ENCODE measurements around the gene PRKAG1.

The PRKAG1 gene

DNA sequence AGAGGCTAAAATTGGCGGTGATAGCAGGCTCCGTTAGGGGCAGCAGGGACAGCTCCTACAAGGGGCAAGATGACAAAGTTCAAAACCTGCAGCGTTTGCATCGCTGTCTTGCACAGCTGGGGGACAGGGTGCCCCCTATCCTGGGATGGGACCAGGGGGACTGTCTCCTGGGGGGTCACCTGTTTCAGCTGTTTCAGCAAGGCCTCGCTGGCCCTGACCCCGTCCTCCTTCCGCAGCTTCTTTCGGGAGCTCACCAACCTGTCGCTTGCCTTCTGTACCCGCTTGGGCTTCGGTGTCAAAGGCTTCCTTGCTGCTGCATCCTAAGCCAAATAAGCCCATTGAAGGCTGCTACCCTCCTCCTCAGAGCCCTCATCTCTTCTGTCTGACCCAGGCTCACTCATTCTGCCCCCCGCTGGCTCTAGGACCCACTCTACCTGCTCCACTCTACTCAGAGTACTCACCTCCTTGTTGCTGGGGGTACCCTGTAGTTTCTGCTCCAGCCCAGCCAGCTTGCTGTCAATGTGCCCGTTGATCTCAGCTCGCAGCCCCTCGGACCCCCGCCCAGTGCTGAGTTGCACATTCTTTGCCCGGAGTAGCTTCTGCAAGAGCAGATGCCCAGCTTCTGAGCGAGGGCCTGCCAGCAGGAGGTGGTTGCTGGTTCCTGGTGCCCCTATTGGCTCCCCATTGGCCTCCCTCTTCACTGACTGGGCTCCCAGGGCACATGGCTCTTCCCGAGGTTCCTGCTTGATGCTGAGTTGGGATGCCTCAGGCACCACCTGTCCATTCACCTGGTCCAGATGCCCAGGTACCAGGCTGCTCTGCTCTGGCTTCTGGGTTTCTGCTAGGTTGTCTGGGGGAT is 12.4 kb upstream of the PRKAG1 start:
- no peak for DNase-seq

DNA sequence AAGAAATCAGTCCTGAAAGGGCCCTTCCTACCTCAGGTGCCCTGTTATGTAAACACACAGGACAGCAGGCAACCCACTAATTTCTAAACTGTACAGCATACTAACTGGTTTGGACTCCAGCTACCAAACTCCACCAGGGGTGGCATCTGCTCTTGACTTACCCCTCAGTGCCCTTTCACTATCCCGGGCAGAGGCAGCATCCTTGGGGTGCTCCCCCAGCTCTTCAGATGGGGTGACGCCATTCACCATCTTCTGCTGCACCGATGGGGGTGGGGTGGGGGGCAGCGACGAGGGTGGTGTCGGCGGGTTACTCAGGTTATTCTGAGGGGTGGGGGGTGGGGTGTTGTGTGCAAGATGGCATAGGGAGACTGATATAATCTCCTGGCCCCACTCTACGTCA is 11.5 kb upstream of the PRKAG1 start:
- no peak for DNase-seq

DNA sequence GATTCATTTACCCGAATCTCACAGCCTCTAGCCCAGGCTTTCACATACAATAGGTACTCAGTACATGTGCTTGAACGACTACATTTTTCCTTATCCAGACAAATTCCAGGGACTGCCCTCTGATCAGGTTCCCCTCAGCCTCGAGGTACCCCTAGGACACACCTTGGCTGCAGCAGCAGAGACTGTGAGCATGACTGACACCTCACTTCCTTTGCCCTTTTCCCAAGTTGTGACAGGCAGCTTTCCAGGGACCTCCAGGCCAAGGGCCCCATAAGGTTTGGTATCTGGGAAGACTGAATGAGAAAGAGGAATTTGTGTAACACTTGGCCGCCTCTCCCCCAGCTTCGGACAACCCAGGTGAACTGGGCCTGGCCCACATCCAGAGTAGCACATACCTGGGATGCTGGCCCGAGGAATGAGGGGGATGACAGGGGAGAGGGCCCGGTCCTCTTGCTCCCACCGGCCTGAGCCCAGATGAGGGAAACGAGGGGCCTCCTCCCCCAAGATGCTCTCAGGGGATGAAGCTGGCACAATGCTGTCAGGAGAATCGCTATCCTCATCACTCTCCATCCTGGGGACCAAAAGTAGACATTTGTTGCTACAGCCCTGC is 10.2 kb upstream of the PRKAG1 start:
- DNase-seq = no peak

DNA sequence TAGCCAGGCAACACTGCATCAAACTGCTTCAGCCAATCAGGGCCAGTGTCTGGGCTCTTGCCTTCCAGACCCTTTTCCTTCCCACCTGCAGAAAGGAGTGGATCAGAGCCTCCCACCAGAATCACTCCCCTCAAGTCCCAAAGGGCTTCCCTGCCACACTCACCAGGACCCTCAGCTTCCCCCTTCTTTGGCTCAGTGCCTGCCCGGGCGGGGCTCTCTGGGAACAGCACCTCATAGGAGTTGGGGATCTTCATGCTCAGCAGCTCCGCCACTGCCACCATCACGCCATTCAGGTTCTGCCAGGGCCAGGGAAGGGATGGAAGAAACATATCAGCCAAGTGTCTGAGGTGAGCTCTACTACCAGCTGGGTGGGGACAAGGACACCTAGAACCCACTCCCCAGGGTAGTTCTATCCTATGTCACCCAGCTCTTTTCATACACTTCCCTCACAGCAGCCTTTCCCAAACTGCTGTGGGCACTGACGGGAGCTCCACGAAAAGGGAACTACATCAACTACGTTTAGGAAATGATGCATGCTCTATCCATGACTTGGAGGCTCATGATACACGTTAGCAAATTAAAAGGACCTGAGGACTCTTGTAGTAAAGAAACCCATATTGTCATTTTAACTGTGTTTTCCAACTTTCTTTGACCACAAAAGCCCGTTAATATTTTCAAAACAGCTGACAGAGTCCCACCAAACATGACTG is 9.4 kb upstream of the PRKAG1 start:
- DNase-seq = peak; percentile 40 to 57

DNA sequence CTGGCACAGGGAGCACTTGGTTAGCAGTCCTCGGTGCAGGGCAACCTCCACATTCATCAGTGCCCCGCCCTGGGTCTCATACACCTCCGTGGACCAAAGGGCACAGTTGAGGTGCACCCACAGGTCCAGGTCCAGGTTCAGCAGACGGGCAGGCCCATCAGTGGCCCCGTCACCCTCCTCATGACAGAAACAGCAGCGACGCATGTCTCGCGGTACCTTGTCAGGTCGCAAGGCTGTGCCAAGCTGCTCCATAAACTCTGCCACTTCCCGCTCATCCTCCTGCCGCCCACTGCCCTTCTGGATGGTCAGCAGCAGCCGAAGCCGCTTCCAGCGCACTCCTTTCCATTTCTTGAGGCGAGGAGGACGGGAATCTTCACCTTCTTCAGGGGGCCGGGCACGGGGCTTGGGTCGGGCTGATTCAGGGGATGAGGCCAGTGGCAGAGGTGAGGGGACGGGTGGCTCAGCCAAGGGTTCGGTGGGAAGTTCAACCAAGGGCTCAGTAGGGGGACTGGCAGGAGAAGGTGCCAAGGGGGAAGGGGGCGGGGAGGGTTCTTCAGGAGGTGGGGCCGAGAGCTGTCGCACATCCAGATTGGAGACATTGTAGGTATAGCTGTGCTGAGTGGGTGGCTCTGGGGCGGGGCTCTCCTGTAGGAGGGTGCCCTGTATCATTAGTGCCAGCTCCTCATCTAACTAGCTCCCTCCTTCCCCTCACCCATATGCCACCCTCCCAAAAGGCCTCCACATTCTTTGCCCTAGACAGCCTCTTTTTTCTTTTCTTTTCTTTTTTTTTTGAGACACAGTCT is 8.3 kb upstream of the PRKAG1 start:
- DNase-seq = no peak

DNA sequence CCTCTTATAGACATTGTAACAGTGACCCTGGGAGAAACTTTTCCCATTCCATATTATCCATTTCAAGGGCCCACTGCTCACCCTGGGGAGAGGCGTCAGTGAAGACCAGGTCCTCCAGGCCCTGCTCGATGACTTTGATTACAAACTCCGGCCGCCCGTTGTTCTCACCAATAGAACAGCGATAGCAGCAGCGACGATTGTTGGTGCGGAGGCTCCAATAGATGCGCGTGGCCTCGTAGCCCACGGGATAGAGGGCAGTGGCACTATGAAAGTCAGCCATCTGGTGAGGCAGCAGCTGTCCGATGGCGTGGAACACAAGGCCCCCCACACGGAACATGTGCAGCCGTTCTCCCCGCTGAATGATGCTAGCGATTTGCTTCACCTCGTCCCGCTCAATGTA is 7.5 kb upstream of the PRKAG1 start:
- no peak for DNase-seq

DNA sequence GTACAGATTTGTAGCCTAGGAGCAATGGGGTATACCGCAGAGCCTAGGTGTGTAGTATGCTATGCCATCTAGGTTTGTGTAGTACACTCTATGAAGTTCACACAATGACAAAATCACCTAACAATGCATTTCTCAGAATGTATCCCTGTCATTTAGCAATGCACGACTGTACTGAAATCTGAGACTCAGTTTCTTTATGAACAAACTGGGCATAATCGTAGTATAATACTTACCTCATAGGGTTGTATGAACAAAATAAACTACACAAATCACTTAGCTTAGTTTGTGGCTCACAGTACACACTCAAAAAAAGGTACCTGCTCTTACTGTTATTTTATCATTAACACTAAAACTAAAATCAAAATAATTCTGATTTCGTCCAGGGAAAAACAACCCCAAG is 6.9 kb upstream of the PRKAG1 start:
- DNase-seq = no peak

DNA sequence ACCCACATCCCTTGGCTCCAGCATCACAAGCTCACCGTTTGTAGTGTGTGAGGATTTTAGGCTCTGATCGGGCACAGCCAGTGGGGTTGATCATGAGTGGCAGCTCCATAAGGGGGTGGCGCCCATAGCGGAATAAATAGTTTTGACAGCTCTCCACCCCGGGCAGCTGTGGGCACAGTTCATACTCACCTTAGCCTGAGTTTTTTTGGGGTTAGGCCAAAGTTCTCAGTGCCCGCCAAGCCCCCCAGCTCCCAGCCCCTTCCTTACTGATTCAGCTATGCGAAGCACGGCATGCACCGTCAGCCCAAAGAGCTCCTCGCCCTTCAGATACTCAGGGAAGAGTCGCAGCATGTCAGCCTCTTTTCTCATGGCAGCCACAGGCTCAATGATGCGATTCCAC is 6.0 kb upstream of the PRKAG1 start:
- no peak for DNase-seq

DNA sequence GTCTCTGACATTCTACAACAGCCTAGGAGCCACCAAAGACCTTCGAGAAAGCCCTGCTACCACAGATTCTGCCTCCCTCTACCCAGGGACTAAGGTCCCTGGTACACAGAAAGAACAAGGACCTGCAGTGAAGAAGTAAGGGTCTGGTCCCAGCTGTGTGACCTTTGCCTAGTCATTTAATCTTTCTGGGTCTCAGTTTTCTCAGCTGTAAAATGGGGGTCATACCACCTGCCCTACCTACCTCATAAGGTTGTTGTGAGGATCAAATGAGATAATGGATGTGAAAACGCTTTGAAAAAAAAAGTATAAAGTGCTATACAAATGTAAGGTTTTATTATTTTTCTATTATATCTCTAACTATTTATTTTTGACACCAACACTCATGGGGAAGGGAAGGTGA is 5.2 kb upstream of the PRKAG1 start:
- DNase-seq = no peak

DNA sequence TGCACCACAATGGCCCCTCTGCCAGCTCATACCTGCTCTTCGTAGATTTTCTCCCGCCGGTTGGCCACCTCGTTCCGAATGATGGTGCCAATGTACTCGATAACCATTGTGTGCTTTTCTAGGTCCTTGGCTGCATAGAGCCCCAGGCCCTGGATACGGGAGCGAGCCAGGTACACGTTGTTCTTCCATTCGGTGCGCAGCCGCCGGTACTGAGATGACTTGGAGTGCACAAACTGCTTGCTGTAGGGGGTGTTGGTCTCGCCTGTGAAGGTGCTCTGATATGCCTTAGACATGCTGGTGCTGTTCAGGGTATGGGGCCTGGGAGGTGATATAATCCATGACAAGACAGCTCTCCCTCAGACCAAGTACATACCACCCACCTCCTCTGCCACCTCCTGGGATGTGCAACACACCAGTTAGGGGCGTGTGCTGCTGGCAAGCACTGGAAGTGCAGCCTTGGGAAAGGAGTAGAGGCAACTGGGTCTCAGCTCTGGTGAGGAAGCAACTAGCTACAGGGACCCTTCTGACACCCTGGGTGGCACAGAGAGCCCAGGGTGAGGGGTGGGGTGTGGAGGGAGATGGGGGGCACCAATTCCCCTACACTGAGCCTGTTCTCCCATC is 4.1 kb upstream of the PRKAG1 start:
- DNase-seq = no peak

DNA sequence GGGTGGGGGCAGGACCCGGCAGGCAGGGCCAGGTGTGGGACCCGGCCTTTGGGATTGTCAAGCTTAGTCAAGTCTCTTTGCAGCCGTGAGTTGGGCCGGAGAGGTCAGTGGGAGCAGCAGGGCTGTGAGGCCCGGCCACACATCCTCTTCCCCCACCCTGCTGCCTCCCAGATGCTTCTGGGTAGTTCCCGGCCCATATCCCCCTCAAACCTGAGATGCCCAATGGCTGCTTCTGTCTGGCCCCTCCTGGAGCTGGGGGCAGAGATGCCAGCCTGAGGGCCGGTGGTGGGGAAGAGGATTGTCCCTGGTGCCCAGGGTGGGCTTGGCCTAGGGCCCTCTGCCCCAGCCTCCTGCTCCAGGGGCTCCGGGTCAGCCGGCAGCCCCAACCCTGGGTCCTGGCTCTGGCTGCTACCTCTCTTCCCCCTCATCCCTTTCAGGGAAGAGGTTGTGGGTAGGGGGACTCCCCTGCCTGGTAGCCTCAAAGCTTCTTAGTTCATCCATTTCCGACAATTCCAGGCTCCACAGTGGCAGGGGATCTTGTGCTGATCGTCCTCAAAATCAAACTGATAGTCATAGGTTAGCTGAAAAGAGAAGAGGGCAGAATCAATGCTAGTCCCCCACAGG is 2.8 kb upstream of the PRKAG1 start:
- no peak for DNase-seq

DNA sequence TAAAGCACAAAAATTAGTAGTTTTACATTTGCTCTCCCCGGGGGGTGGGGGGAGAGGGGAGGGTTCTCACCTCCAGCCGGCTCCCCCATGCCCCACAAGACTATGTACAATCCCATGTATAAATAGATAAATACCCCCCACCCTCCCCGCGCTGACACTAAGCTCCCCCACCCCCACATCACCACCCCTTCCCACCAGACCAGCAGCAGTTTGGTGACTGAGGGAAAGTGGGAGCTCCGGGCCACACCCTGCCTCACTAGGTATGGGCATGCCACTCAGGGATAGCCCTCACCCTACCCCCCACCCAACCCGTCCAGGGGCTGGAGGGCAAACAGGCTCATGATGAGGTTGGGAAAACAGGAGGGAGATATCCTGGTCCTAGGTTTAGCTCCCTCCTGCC is 1.9 kb upstream of the PRKAG1 start:
- DNase-seq = no peak

DNA sequence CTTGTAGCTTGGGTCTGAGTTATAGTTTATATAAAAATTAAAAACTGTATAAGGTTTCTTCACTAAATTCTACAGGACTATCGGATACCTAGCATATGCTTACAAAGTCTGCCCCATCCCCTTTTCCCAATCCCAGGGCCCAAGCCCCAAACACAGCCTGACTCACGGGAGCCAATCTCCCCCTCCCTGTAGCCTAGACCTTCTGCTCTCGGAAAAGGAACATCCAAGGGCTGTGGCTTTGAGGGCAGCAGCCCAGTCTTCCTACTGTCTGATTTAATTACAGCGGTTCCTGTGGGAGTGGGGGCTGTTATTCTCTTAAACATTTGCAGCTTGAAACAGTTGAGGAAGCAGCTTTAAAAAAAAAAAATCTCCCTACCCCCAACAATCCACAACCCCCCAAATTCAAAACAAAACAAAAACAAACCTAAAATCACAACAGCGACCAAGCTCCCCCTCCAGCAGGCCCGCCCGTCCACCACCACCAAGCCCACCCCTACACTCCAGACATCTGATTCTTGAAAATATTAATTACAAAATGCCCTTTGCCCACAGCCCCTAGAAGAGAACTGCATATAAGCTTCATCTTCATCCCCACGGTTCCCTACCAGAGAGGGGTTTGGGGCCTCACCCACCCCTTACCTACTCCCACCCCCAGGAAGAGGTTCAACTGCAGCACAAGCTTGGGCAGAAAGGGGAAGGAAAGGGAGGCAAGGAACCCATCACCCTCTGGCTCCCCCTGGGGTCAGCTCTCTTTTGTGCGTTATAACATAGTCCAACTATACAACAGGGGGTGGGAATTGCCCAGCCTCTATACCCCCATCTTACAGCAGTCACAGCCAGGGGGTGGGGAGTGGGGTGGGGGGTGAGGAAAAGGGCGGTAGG is 1.1 kb upstream of the PRKAG1 start:
- peak; percentile 50 to 69 for DNase-seq

DNA sequence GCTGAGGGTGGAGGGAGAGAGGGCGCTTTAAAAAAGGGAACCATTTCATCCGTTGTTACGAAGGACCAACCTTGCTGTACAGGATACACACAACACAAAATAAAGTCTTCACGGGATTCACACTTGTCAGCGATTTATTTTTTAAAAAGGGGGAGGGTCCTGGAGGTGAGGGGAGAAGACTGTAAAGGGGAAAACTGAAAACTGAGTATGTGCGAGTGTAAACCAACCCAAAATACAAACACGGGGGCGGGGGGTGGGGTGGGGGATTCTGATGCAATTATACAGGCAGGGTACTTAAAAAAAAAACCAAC is 499 bp upstream of the PRKAG1 start:
- no peak for DNase-seq

DNA sequence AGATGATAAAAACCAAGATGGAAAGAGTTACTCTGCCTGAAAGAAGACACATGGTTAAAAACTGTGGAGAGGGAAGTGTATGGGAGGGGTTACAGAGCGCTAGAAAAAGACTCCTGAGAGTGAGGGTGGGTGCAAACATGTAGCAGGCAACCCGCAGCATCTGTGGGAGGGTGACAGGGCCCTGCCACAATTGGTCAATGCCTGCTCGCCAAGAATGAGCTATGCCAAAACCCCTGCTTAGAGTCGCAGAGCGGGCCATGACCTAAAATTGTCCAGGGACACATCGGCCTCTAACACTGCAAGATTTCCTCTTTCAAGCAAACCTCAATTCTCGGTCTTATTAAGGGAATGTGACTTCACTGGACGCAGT is 700 bp downstream of the PRKAG1 start:
- peak; percentile 48 to 71 for DNase-seq

DNA sequence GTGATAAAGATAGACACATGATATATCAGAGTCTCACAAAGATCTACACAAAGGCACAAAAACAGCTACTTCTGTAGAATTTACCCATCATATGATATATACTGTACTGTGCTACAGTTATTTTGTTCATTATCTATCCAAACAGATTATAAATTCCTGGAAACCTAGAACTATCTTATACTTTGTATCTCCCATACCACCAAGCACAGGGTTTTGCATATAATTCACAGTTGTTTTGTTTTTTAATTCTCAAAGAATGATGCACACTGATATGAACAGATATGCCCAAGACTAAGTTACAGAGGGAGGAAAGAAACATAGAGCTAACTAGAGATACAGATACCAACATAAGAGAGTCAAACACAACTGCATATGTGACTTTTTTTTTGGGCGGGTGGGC is 3.4 kb downstream of the PRKAG1 start:
- DNase-seq = no peak

DNA sequence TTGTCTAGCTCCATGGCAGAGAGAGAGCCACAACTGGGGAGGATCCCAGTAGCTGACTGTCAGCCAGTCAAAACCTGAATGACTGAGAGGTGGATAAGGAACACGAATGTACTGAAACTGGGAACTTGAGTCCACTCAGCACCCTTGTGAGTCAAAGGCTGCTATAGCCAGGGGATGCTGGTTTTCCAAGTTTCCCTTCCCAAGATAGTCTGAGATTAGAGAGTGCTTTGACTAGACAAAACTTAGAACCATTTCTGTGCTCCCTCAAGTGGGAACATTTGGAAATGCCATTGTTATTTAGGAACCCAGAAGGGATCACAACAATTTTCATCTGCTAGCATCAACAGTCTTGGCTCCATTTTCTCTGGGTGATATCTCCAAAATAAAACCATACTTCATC is 4.0 kb downstream of the PRKAG1 start:
- DNase-seq = no peak

DNA sequence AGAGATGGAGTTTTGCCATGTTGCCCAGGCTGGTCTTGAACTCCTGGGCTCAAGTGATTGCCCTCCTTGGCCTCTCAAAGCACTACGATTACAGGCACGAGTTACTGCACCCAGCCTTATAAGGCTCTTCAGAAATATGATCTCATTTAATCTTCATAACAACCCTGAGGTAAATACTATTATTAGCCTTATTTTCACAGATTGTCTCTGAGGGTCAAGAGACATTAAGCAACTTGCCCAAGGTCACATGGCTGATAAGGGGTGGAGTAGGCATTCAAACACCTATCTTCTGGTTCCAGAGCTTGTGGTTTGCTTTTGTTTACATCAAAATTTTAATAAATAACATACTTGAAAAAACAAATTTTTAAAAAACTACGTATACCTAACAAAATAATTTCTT is 5.1 kb downstream of the PRKAG1 start:
- no peak for DNase-seq

DNA sequence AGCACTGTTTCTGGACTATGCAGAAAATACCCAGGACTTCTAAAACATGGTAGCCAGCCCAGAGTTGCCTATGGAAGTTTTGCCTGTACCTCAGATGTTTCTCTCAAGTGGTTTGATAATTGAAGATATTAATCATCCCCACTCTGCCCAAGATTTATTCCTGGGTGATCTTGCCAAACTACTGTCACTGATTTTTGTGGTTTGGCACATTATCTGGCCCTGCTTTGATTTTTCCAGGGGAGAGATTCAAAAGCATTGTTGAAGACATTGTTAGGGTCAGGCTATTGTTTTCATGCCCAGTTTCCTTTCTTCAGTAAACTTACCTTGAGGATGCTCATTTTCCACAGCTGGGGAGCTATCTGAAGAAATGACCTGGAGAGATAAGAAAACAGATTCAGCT is 5.8 kb downstream of the PRKAG1 start:
- DNase-seq = no peak

DNA sequence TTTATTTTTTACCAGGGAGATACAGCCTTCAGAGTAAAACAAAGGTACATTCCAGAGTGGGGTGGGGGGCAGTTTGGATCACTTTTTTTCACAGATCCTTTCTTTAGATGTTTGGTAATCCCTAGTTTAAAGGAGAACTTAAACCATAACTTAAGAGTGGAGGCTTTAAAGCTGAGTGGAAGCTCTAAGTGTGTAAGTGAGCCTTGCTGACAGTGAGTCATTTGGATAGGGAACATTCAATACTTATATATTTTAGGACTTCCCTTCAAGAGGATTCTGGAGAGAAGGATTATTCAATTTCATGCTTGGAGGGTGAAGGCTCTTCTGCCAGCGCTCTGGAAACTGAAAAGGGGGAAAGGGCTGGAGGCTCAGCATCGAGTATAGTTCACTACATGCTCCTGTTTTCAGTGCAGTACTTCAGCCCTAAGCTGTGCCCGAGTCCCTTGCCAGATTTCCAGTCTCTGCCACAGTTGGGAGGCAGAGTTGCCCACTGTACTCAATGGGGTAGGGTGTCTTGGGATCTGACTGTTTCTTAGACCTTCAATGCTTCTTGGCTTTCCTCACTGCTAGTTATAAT is 8.4 kb downstream of the PRKAG1 start:
- no peak for DNase-seq

DNA sequence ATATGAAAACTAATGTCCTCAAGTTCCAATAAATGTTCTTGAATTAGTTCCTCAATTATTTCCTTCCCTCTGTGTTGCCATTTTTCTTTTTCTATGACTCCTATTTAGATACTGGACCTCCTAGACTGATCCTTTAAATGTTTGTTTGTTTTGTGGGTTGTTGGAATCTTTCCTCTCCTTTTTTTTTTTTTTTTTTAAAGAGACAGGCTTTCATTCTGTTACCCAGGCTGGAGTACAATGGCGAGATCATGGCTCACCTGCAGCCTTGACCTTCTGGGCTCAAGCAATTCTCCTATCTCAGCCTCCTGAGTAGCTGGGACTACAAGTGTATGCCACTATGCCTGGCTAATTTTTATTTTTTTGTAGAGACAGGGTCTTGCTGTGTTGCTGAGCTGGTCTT is 9.6 kb downstream of the PRKAG1 start:
- DNase-seq = no peak
